RWPE2 (cell line): ENCODE data around the gene SKI.

Experiments
- ATAC-seq: fragments of 200-7000 bp; cut with Tn5 transposase; 3 replicates; pipeline ENCODE4 v1.9.1; 2021; ENCODE audit warnings: low read depth
- DNase-seq: peaks from one replicate; pipeline ENCODE4 v3.0.0-alpha.2; 2020; ENCODE audit warnings: low spot score
- H3K27ac ChIP-seq: fragments of 450-650 bp; 2 replicates; pipeline ENCODE4 v1.5.1; 2017; ENCODE audit warnings: mild to moderate bottlenecking; ENCODE audit not compliant: poor library complexity, severe bottlenecking
- H3K27me3 ChIP-seq: fragments of 250-450 bp; sonication (Bioruptor Pico); 2 replicates; pipeline ENCODE4 v1.5.1; 2021; ENCODE audit warnings: mild to moderate bottlenecking, moderate library complexity; ENCODE audit not compliant: insufficient read depth, poor library complexity, severe bottlenecking
- H3K36me3 ChIP-seq: fragments of 250-450 bp; sonication (Bioruptor Pico); 2 replicates; pipeline ENCODE4 v1.5.1; 2020; ENCODE audit warnings: low read depth, mild to moderate bottlenecking, moderate library complexity
- H3K4me1 ChIP-seq: fragments of 250-450 bp; sonication (Bioruptor Pico); 2 replicates; pipeline ENCODE4 v1.5.1; 2021; ENCODE audit warnings: mild to moderate bottlenecking, moderate library complexity; ENCODE audit not compliant: insufficient read depth, poor library complexity, severe bottlenecking
- H3K4me3 ChIP-seq: fragments of 250-450 bp; sonication (Bioruptor Pico); 2 replicates; pipeline ENCODE4 v1.5.1; 2021; ENCODE audit warnings: mild to moderate bottlenecking, moderate library complexity; ENCODE audit not compliant: severe bottlenecking
- H3K9me3 ChIP-seq: fragments of 250-450 bp; sonication (Bioruptor Pico); 2 replicates; pipeline ENCODE4 v1.5.1; 2021; ENCODE audit warnings: mild to moderate bottlenecking, moderate library complexity; ENCODE audit not compliant: severe bottlenecking
- CTCF ChIP-seq: fragments of 450-650 bp; IDR thresholded peaks from one replicate; pipeline ENCODE4 v1.5.1; 2017; ENCODE audit warnings: mild to moderate bottlenecking, moderate library complexity; ENCODE audit not compliant: poor library complexity, severe bottlenecking

SKI gene

GRCh38 chr1:2334883-2335534 is 106.9 kb downstream of the SKI start:
- no peak overlapping the region for H3K4me3 ChIP-seq
- no peaks in the 10 kb centered on the region for H3K27me3 ChIP-seq
- H3K4me1 ChIP-seq = peaks cover 7% of the 10 kb centered on the region
- no peak for TF ChIP-seq CTCF
- no peaks in the 10 kb centered on the region for H3K9me3 ChIP-seq
- ATAC-seq (peak; percentile 63), DNase-seq (no peak)
- H3K27ac ChIP-seq = peak overlapping the region; percentile 33
- no peaks in the 10 kb centered on the region for H3K36me3 ChIP-seq

GRCh38 chr1:2335721-2336455 is 107.8 kb downstream of the SKI start:
- H3K9me3 ChIP-seq = no peaks in the 10 kb centered on the region
- no peaks in the 10 kb centered on the region for H3K36me3 ChIP-seq
- H3K4me3 ChIP-seq = no peak overlapping the region
- H3K4me1 ChIP-seq = peaks cover 7% of the 10 kb centered on the region
- no peak for TF ChIP-seq CTCF
- no peak for DNase-seq
- no peak overlapping the region for H3K27ac ChIP-seq
- H3K27me3 ChIP-seq = no peaks in the 10 kb centered on the region
- no peak; the same call in 2 of the 3 replicates for ATAC-seq

GRCh38 chr1:2336499-2336898 is 108.4 kb downstream of the SKI start:
- TF ChIP-seq CTCF = no peak
- ATAC-seq (no peak), DNase-seq (no peak)
- Histone ChIP-seq H3K4me3 (no peak overlapping the region), H3K36me3 (no peaks in the 10 kb centered on the region), H3K27ac (no peak overlapping the region), H3K9me3 (no peaks in the 10 kb centered on the region), H3K4me1 (peaks cover 7% of the 10 kb centered on the region), H3K27me3 (no peaks in the 10 kb centered on the region)

- no peak for ATAC-seq
- Histone ChIP-seq H3K4me3 (no peak overlapping the region), H3K36me3 (no peaks in the 10 kb centered on the region), H3K9me3 (no peaks in the 10 kb centered on the region), H3K27me3 (no peaks in the 10 kb centered on the region), H3K4me1 (peaks cover 7% of the 10 kb centered on the region), H3K27ac (no peak overlapping the region)
- no peak for DNase-seq
- no peak for TF ChIP-seq CTCF
Measured at GRCh38 chr1:2337081-2337480, 109.0 kb downstream of the SKI start.

- H3K27ac ChIP-seq = no peak overlapping the region
- DNase-seq (no peak), ATAC-seq (no peak)
- H3K9me3 ChIP-seq = no peaks in the 10 kb centered on the region
- TF ChIP-seq CTCF = no peak
- H3K4me3 ChIP-seq = no peak overlapping the region
- no peaks in the 10 kb centered on the region for H3K27me3 ChIP-seq
- H3K36me3 ChIP-seq = no peaks in the 10 kb centered on the region
- peaks cover 7% of the 10 kb centered on the region for H3K4me1 ChIP-seq
Measured at GRCh38 chr1:2337501-2337900, 109.4 kb downstream of the SKI start.
